HepG2 (cell line): ENCODE data around the gene HIRA. TPM values are rescaled to one million over a fixed set of nuclear protein-coding genes. Genes with fewer than 3 reads are reported as not detected.
A peak's percentile ranks its signal among the peaks of the same experiment; 100 is the strongest.

Source experiments
- AKNA ChIP-seq: sonication (generic); formaldehyde crosslinking; IDR thresholded peaks from 2 replicates; pipeline ENCODE4 v1.4.0; 2020; ENCODE audit warnings: missing genetic modification reagents, borderline replicate concordance
- EEA1 ChIP-seq: sonication (generic); formaldehyde crosslinking; IDR thresholded peaks from 2 replicates; pipeline ENCODE4 v1.5.1; 2020; ENCODE audit warnings: mild to moderate bottlenecking, missing genetic modification reagents, borderline replicate concordance
- ELK4 ChIP-seq: sonication (generic); formaldehyde crosslinking; IDR thresholded peaks from 2 replicates; pipeline ENCODE4 v1.9.0; 2021; ENCODE audit warnings: missing genetic modification reagents, borderline replicate concordance
- KLF9 ChIP-seq: IDR thresholded peaks from 2 replicates; pipeline ENCODE4 v1.6.1; 2016; ENCODE audit warnings: low read depth
- RNF219 ChIP-seq: sonication (generic); formaldehyde crosslinking; IDR thresholded peaks from 2 replicates; pipeline ENCODE4 v1.5.0; 2020; ENCODE audit warnings: mild to moderate bottlenecking, missing genetic modification reagents
- SNAI1 ChIP-seq: sonication (generic); formaldehyde crosslinking; IDR thresholded peaks from 2 replicates; pipeline ENCODE4 v1.5.0; 2020; ENCODE audit warnings: mild to moderate bottlenecking, missing genetic modification reagents, borderline replicate concordance
- TOPORS ChIP-seq: sonication (generic); formaldehyde crosslinking; IDR thresholded peaks from 2 replicates; pipeline ENCODE4 v1.8.0; 2023; ENCODE audit warnings: mild to moderate bottlenecking, missing genetic modification reagents
- ZBTB26 ChIP-seq: IDR thresholded peaks from 2 replicates; pipeline ENCODE4 v1.6.1; 2016; ENCODE audit warnings: missing compliant biosample characterization, missing genetic modification reagents, borderline replicate concordance
- ZMYM4 ChIP-seq: sonication (generic); formaldehyde crosslinking; IDR thresholded peaks from 2 replicates; pipeline ENCODE4 v1.8.1; 2023; ENCODE audit warnings: mild to moderate bottlenecking, missing genetic modification reagents
- ZNF124 ChIP-seq: sonication (generic); formaldehyde crosslinking; IDR thresholded peaks from 2 replicates; pipeline ENCODE4 v1.4.0; 2020; ENCODE audit warnings: missing genetic modification reagents
- ZNF18 ChIP-seq: sonication (generic); formaldehyde crosslinking; IDR thresholded peaks from 2 replicates; pipeline ENCODE4 v1.8.0; 2022; ENCODE audit warnings: mild to moderate bottlenecking, missing genetic modification reagents; ENCODE audit not compliant: insufficient replicate concordance
- ZNF530 ChIP-seq: sonication (generic); formaldehyde crosslinking; IDR thresholded peaks from 2 replicates; pipeline ENCODE4 v1.5.0; 2020; ENCODE audit warnings: low read depth, mild to moderate bottlenecking, missing genetic modification reagents
- ZNF569 ChIP-seq: sonication (generic); formaldehyde crosslinking; IDR thresholded peaks from 2 replicates; pipeline ENCODE4 v1.5.0; 2020; ENCODE audit warnings: mild to moderate bottlenecking, missing genetic modification reagents, moderate library complexity, borderline replicate concordance
- ZNF710 ChIP-seq: sonication (generic); formaldehyde crosslinking; IDR thresholded peaks from 2 replicates; pipeline ENCODE4 v1.5.0; 2020; ENCODE audit warnings: mild to moderate bottlenecking, missing genetic modification reagents, borderline replicate concordance
- polyA plus RNA-seq, 8 experiments: library from polyadenylated mRNA; depleted of rRNA in 3 of 8; stranded (reverse) in 7 of 8; unstranded in 1 of 8; fragments of >200 nt; fragmentation: Illumina TruSeq in 4 of 8; extraction: Trizol in 4 of 8; gene quantifications; 2 replicates each; pipeline versions ENCODE4 v1.2.1 to v1.2.3, GENCODE V29; 2011 to 2016; ENCODE audit warnings: low read depth in 4 of 8, missing spikeins in 1 of 8, mixed read lengths in 1 of 8; ENCODE audit not compliant: insufficient read depth in 1 of 8
- total RNA-seq, 5 experiments: library from RNA; depleted of rRNA; stranded (reverse); fragments of >200 nt; fragmentation: Illumina TruSeq; extraction: Trizol; gene quantifications; 2 replicates each; pipeline ENCODE4 v1.2.3, GENCODE V29; 2016; ENCODE audit warnings: low read depth in 1 of 5

The HIRA gene
- total and polyA plus RNA-seq, 2 of the 13 experiments (the other 11 are each of a cell fraction or from before 2014, with no cell fraction given): 21.5 to 29.2 TPM

- TF ChIP-seq AKNA (CRISPR knock-in tag) (0 out of 2 replicates have a peak, but pooled peaks have one; percentile 65), ZBTB26 (CRISPR knock-in tag) (no peak), ZNF124 (no peak), ELK4 (no peak), ZNF530 (CRISPR knock-in tag) (no peak), ZMYM4 (CRISPR knock-in tag) (peak; percentile 76), ZNF18 (CRISPR knock-in tag) (peak; percentile 67), ZNF710 (no peak), ZNF569 (CRISPR knock-in tag) (no peak), SNAI1 (CRISPR knock-in tag) (no peak), TOPORS (CRISPR knock-in tag) (peak; percentile 24; the same call in 1 of the 2 replicates), RNF219 (no peak), KLF9 (CRISPR knock-in tag) (no peak), EEA1 (CRISPR knock-in tag) (no peak)
Measured at GRCh38 chr22:19447330-19448075, 16.0 kb upstream of the HIRA start, which contains the start of gene C22orf39 (continued).
